Brain microvascular endothelial cell (primary cell): ENCODE measurements around the gene COA8.

ENCODE experiments used
- DNase-seq: peaks from one replicate; pipeline ENCODE4 v3.0.0-alpha.2; 2020
- H3K27ac ChIP-seq: fragments of 250-450 bp; sonication (Bioruptor Pico); 2 replicates; pipeline ENCODE4 v1.5.1; 2020; ENCODE audit warnings: mild to moderate bottlenecking, moderate library complexity
- H3K27me3 ChIP-seq: fragments of 250-450 bp; sonication (Bioruptor Pico); replicated peaks from 2 replicates; pipeline ENCODE4 v1.5.1; 2020; ENCODE audit warnings: mild to moderate bottlenecking
- H3K36me3 ChIP-seq: fragments of 250-450 bp; sonication (Bioruptor Pico); replicated peaks from 2 replicates; pipeline ENCODE4 v1.5.1; 2020; ENCODE audit warnings: mild to moderate bottlenecking
- H3K4me3 ChIP-seq: 2 replicates; pipeline ENCODE4 v1.5.1; 2011; ENCODE audit warnings: low read depth, mild to moderate bottlenecking, control low read depth, low read length, moderate library complexity
- in situ Hi-C: cut with HindIII; loops from 2 replicates; pipeline ENCODE4 v1.10.0; 2017; ENCODE audit warnings: low sequenced_read_pairs, low pct_ligation_motif_present
- TF ChIP-seq, protein P1 (sequence below): IDR thresholded peaks from 2 replicates; pipeline ENCODE4 v1.5.1; 2011; ENCODE audit warnings: low read depth, mild to moderate bottlenecking, moderate library complexity, low read length, control low read depth, inconsistent platforms; ENCODE audit errors: missing control alignments

The COA8 gene

GRCh38 chr14:103536693-103537092, 26.1 kb upstream of the COA8 start:
- no peaks in the 10 kb centered on the region for H3K27me3 ChIP-seq
- TF ChIP-seq, protein P1, sequence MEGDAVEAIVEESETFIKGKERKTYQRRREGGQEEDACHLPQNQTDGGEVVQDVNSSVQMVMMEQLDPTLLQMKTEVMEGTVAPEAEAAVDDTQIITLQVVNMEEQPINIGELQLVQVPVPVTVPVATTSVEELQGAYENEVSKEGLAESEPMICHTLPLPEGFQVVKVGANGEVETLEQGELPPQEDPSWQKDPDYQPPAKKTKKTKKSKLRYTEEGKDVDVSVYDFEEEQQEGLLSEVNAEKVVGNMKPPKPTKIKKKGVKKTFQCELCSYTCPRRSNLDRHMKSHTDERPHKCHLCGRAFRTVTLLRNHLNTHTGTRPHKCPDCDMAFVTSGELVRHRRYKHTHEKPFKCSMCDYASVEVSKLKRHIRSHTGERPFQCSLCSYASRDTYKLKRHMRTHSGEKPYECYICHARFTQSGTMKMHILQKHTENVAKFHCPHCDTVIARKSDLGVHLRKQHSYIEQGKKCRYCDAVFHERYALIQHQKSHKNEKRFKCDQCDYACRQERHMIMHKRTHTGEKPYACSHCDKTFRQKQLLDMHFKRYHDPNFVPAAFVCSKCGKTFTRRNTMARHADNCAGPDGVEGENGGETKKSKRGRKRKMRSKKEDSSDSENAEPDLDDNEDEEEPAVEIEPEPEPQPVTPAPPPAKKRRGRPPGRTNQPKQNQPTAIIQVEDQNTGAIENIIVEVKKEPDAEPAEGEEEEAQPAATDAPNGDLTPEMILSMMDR: no peak

DNA sequence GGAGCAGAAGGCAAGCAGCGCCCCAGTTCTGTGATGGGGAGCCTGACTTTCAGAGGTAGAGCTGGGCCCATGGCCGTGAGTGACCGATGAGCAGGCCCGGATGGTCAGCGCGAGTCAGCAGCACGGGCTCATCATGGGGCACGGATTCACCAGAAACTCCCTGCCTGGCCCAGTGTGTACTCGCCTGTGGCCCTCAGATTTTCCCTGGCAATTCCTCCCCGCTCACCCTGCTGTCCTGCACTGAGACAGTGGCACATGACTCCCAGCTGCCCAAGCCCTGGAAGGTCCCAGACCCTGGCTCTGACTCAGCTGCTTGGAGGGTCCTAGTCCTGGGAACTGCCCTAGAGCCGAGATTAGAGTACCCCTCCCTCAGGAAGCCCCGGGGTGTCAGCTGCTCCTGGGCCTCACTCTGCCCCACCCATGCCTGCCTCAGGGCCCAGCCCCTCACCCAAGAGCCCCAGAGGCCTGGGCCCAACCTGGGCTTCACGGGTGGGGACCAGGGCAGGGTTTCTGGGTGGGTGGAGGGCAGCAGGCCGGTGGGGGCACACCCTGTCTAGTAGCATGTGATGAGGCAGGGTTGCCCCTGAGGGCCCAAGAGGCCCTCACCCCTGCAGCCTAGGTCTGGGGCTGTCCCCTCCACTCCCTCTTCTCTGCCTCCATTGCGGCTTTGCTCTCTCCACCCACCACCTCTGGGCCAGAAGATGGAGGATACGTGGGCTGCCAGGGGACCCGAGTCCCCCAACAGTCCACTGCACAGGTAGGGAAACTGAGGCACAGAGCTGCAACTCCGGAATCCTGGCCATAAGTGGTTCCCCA, 25.4 kb upstream of the COA8 start:
- no peak for DNase-seq
- Histone ChIP-seq H3K36me3 (peaks cover 7% of the 10 kb centered on the region), H3K27me3 (no peaks in the 10 kb centered on the region), H3K4me3 (no peak overlapping the region), H3K27ac (no peak overlapping the region)
- TF ChIP-seq, protein P1: no peak
- in situ Hi-C loops: no loop called here

More at GRCh38 chr14:103536693-103537092, 26.1 kb upstream of the COA8 start:
- Histone ChIP-seq H3K4me3 (no peak overlapping the region), H3K36me3 (peaks cover 7% of the 10 kb centered on the region), H3K27ac (no peak overlapping the region)
- DNase-seq: no peak
- in situ Hi-C loops: no loop called here

DNA sequence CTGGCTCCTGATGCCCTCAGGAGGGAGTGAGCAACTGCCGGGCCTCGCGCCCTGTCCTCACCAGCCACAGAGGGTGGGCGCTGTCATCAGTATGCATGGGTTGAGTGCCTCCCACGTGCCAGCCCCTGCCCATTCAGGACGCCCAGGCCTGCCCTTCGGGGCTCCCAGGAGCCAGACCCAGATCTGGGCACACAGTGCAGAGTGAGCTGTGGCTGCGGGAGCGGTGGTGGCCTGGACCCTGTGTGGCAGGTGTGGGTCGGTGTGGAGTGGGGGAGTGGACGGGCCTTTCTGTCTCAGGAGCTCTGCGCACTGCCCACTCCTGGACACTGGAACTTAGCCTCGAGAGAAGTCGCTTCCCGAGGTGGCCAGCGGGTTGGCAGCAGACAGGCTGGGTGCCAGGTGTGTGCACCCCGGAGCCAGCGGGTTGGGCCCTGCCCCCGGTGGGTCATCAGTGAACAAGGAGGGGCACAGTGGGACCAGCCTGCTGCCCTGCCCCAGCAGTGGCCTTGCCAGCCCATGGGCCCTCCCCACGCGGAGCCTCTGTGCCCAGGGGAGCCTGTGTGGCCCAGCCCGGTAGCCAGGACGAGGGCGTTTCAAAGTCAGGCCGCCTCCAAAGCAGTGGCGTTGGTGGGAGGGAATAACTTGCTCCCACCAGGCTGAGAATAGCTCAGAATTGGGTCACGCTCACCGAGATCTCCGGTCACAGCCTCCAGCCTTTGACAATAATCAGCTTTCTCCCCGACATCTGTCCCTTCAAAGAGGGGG, 24.3 kb upstream of the COA8 start:
- DNase-seq: no peak
- H3K27ac ChIP-seq: no peak overlapping the region
- in situ Hi-C loops: no loop called here
- H3K27me3 ChIP-seq: no peaks in the 10 kb centered on the region
- no peak overlapping the region for H3K4me3 ChIP-seq
- peaks cover 7% of the 10 kb centered on the region for H3K36me3 ChIP-seq
- TF ChIP-seq, protein P1: no peak

GRCh38 chr14:103539056-103539825, 23.5 kb upstream of the COA8 start:
- TF ChIP-seq, protein P1: no peak
- Histone ChIP-seq H3K27ac (no peak overlapping the region), H3K4me3 (no peak overlapping the region), H3K27me3 (no peaks in the 10 kb centered on the region), H3K36me3 (peaks cover 5% of the 10 kb centered on the region)
- in situ Hi-C loops: no loop called here
- DNase-seq: no peak

DNA sequence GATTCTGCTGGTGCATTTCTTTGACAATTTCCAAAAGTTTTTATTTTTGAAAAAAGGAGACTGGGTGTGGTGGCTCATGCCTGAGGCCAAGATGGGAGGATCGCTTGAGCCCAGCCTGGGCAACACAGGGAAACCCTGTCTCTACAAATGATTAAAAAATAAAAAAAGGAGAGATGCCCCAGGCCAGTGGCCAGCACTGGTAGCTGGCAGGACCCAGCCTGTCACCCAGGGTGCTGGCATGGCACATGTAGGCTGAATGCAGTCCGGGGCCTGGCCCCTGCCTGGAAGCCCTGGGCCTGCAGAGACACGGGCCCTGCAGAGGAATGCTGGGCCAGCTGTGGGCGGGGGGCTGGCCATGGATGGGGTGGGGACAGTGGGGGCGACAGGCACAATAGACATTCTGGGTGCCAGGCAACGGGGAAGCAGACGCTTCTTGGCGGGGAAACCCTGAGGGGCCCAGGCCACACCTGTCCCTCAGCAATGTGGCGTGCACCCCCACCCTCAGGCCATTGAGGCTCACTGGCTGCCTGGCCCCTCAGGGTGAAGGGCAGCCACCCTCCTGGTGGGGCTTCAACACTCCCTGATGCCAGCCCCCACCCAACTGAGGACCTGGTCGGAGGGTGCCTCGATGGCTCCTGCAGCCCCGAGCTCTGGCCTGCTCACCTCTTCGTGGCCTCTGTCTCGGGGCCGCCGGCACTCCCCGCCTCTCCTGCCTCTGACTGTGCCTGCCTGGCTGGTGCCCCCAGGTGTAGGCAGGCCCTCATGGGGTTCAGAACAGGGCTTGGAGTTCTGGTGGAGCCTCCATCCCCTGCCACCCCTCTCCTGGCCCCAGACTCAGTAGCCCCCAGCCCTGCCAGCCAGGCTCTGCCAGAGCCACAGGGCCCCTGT, 21.7 kb upstream of the COA8 start:
- no peak for DNase-seq
- Histone ChIP-seq H3K27ac (peak overlapping the region; percentile 43), H3K27me3 (no peaks in the 10 kb centered on the region), H3K4me3 (no peak overlapping the region), H3K36me3 (no peaks in the 10 kb centered on the region)
- TF ChIP-seq, protein P1: no peak
- in situ Hi-C loops: no loop called here
